Inferior parietal cortex (tissue), 1 donor: ENCODE data around the gene VANGL2.

Source experiments
- DNase-seq: peaks from one replicate; pipeline ENCODE4 v3.0.0-alpha.2; 2016; ENCODE audit errors: extremely low spot score

Gene VANGL2

GRCh38 chr1:160428053-160428452 lies 27.7 kb downstream of the VANGL2 start:
- no peak for DNase-seq

DNA sequence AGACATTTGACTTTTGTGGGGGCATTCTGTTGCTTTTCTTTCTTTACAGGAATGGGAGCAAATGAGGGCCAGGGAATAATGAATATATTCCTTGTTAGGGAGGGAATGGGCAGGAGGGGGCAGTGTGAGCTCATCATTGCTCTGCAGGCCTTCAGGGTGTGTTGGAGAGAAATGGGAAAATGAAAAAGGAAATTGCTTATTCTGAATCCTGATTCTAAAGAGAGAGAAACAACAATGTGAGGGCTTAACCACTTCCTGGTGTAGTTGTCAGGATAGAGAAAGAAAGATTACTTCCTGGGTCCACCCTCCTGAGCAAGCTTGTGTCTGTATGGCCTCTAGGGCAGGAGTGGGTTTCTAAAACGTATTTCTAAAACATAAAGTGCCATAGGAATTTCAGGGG lies 28.3 kb downstream of the VANGL2 start:
- DNase-seq: peak; percentile 53

- no peak for DNase-seq
Observed at GRCh38 chr1:160429125-160429561, 28.8 kb downstream of the VANGL2 start.

GRCh38 chr1:160429702-160430535 lies 29.6 kb downstream of the VANGL2 start:
- no peak for DNase-seq

GRCh38 chr1:160431006-160431405 lies 30.6 kb downstream of the VANGL2 start:
- no peak for DNase-seq

GRCh38 chr1:160431571-160431970 lies 31.2 kb downstream of the VANGL2 start:
- no peak for DNase-seq

GRCh38 chr1:160432371-160432786 lies 32.0 kb downstream of the VANGL2 start:
- DNase-seq: no peak

- DNase-seq: no peak
Observed at GRCh38 chr1:160436966-160437365, 36.6 kb downstream of the VANGL2 start.

- no peak for DNase-seq
Observed at GRCh38 chr1:160437432-160438316, 37.3 kb downstream of the VANGL2 start.

- no peak for DNase-seq
Observed at GRCh38 chr1:160438317-160438918, 38.1 kb downstream of the VANGL2 start.

- DNase-seq: no peak
Observed at GRCh38 chr1:160438935-160439334, 38.6 kb downstream of the VANGL2 start.

GRCh38 chr1:160439718-160440117 lies 39.4 kb downstream of the VANGL2 start:
- no peak for DNase-seq

- DNase-seq: no peak
Observed at GRCh38 chr1:160446945-160447600, 46.7 kb downstream of the VANGL2 start.

DNA sequence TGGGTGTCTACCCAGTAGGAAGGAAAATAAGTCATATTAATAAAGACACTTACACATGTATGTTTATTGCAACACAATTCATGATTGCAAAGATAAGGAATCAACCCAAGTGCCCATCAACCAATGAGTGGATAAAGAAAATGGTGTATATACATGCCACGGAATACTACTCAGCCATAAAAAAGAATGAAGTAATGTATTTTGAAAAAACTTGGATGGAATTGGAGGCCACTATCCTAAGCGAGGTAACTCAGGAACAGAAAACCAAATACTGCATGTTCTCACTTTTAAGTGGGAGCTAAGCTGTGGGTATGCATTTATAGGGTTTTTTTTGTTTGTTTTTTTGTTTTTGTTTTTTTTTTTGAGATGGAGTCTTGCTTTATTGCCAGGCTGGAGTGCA lies 49.1 kb downstream of the VANGL2 start:
- no peak for DNase-seq

GRCh38 chr1:160451119-160451858 lies 50.9 kb downstream of the VANGL2 start:
- no peak for DNase-seq

DNA sequence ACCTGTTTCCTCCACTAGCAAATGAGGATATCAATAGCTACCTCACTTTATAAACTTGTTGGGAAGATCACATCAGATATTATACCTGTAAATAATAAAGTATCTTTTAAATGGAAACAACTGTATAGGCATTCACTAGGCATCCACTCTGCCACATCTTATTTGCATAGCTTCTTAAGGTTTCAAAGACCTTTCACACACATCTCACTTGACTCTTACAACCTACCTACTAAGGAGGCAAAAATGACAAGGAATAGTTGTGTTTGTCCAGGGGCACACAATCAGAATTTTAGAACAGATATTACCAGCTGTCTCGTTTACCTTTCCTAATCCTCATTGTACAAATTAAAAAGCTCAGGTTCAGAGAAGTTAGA lies 51.5 kb downstream of the VANGL2 start:
- DNase-seq: no peak

DNA sequence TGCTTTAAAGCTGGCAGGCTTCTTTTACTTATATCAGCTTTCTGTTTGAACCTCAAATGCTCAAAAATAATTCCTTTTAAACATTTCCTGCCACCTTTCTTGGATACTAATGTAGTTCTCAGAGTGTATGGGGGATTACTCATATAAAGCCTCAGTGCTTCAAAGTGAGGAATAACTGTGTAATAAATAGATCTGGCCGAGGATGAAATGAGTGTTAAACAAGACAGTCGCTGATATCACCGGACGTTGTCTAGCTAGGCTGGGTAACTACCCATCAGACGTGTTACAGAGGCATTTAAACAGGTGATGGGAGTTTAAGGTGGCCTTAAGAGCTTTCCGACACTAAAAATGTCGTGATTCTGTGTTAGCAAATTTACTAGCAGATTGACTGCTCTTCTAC lies 53.1 kb downstream of the VANGL2 start:
- DNase-seq: no peak

DNA sequence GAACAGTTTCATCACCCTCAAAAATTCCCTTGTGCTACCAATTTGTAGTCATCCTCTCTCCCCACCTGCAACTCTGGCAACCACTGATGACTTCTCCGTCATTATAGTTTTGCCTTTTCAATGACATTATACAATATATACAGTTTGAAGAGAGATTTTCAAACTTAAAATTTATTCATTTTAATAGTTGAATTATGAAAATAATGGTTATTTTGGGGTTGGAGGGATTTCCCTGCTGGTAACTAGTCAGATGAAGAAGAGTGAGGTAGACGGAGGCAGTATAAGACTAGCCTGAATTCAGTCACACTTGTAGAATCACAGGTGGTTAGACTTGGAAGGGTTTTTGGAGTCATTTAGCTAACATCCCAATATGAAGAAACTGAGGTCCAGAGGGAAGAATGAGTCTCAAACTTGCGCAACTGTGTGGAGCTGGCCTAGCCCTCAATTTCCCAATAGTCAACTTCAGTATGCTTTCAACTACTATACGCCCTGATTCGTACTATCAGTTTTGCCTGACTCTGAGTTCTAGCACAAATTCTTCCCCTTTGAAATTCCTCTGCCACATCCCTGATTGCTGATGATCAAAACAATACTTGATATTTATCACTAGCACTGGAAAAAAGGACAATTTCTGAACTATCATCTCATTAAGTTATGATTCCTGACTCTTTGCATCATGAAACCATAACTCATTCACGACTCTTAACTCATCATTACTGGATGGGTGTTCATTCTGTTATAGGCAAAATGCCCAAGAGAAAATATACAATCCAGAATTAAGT lies 54.2 kb downstream of the VANGL2 start:
- DNase-seq: no peak

GRCh38 chr1:160455153-160455517 lies 54.8 kb downstream of the VANGL2 start:
- no peak for DNase-seq

GRCh38 chr1:160459056-160459455 lies 58.7 kb downstream of the VANGL2 start:
- DNase-seq: no peak
